GM12878 (cell line): ENCODE results near the gene DDX56. TPM values are rescaled to one million over a fixed set of nuclear protein-coding genes. Genes with fewer than 3 reads are reported as not detected.

Source experiments
- CHD1 ChIP-seq: IDR thresholded peaks from 2 replicates; pipeline ENCODE4 v1.6.1; 2012; ENCODE audit warnings: low read depth, low read length, improper control_type of control experiment
- GATAD2B ChIP-seq: fragments of 450-650 bp; conservative IDR thresholded peaks from 2 replicates; pipeline ENCODE4 v1.6.1; 2017; ENCODE audit warnings: low read depth, mild to moderate bottlenecking, moderate library complexity
- MLLT1 ChIP-seq: fragments of 450-650 bp; IDR thresholded peaks from 2 replicates; pipeline ENCODE4 v1.6.1; 2016; ENCODE audit warnings: mild to moderate bottlenecking
- PAX5 ChIP-seq: IDR thresholded peaks from 2 replicates; pipeline ENCODE4 v1.6.1; 2011; ENCODE audit warnings: low read depth, low read length, borderline replicate concordance
- ZNF384 ChIP-seq: IDR thresholded peaks from 2 replicates; pipeline ENCODE4 v1.6.1; 2012; ENCODE audit warnings: low read depth, mild to moderate bottlenecking, low read length, improper control_type of control experiment, borderline replicate concordance
- ZNF592 ChIP-seq: fragments of 450-650 bp; IDR thresholded peaks from 2 replicates; pipeline ENCODE4 v1.6.1; 2017; ENCODE audit warnings: mild to moderate bottlenecking, moderate library complexity
- polyA plus RNA-seq, 11 experiments: library from polyadenylated mRNA; depleted of rRNA in 4 of 11; unstranded in 6 of 11; stranded (reverse) in 5 of 11; fragments of >200 nt; fragmentation: Nextera tagmentation in 4 of 11; fragmentation: Illumina TruSeq in 1 of 11; extraction: Ambion mirVana in 4 of 11; extraction: Trizol in 1 of 11; gene quantifications; 1 replicate in 1 of 11; 2 replicates in 10 of 11; pipeline versions ENCODE4 v1.2.1 to v1.2.3, GENCODE V29; 2011 to 2016; ENCODE audit warnings: inconsistent platforms in 2 of 11, missing spikeins in 2 of 11, low read depth in 1 of 11
- total RNA-seq, 4 experiments: library from RNA; depleted of rRNA in 3 of 4; stranded (reverse); fragments of >200 nt in 3 of 4; fragmentation: Illumina TruSeq in 1 of 4; extraction: Trizol in 1 of 4; gene quantifications; 2 replicates each; pipeline versions ENCODE4 v1.2.1 to v1.2.3, GENCODE V29; 2013 to 2021

Gene DDX56
- total and polyA plus RNA-seq, 10 of the 15 experiments (the other 5 are each of a cell fraction or from before 2014, with no cell fraction given): 19.8 to 136 (median 81.3) TPM

DNA sequence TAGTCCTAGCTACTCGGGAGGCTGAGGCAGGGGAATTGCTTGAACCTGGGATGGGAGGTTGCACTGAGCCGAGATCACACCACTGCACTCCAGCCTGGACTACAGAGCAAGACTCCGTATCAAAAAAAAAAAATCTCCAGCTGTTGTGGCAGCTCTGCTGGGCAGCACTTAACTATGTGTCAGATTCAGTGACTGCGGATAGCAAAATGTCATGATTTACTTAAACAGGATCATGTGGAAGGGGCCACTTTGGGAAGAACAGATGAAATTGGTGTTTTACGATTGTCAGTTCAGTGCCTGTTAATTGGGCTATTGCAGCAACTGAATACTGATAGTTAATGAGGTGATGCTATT, 48.0 kb upstream of the DDX56 start (continued):
- TF ChIP-seq ZNF384 (no peak), PAX5 (no peak), MLLT1 (no peak), ZNF592 (no peak), CHD1 (no peak), GATAD2B (no peak)
